Measurements from ENCODE around the gene NDUFAF5.

The NDUFAF5 gene

DNA sequence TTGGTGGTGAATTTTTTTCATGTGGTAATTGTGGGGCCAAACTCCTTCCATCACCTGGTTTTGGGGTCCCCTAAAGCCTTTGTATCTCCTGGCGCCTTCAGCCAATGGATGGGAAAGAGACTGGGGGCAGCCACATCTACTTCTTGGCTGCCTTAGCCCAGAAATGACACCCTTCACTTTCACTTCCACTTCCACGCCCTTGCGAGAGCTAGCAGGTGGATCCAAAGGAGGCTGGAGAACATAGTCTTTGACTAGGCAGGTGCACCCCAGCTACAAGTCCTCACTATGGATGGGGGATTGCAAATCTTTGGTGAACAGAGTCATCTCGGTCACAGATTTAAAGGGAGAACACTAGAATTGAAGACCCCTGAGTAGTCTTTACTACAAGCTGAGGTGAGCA is 70.8 kb downstream of the NDUFAF5 start:
- H3K9me3 ChIP-seq (ENCODE audit: control insufficient read depth, insufficient read depth, low read depth, low read length) = no peaks in the 10 kb centered on the region
- no peaks in the 10 kb centered on the region for H3K27me3 ChIP-seq (ENCODE audit: control insufficient read depth, insufficient read depth, low read length)
- H3K9ac ChIP-seq (ENCODE audit: low read length) = no peak overlapping the region
- H3K4me1 ChIP-seq (ENCODE audit: control insufficient read depth, insufficient read depth, low read length) = no peaks in the 10 kb centered on the region; the same call in 1 of the 2 replicates
- no peak overlapping the region for H3K4me3 ChIP-seq (ENCODE audit: low read depth, low read length)
- H3K36me3 ChIP-seq (ENCODE audit: control insufficient read depth, insufficient read depth, low read length) = no peaks in the 10 kb centered on the region
- H3K27ac ChIP-seq (ENCODE audit: low read depth, low read length) = no peak overlapping the region

DNA sequence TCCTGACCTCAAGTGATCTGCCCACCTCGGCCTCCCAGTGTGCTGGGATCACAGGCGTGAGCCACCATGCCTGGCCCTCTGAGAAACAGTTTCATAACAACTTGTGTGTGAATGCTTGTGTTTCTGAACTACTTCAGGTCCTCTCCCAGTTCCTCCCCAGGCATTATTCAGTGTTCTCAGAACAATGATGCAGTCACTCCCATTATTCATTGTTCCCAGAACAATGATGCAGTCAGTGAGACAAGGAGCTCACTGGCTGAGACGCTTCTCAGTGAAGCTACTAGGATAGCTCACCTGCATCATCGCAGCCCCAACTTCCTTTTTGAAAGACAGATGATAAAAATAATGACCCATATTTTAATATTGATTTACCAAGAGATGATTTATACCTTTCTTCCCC is 71.5 kb downstream of the NDUFAF5 start:
- H3K9ac ChIP-seq (ENCODE audit: low read length) = no peak overlapping the region
- no peak overlapping the region for H3K27ac ChIP-seq (ENCODE audit: low read depth, low read length)

DNA sequence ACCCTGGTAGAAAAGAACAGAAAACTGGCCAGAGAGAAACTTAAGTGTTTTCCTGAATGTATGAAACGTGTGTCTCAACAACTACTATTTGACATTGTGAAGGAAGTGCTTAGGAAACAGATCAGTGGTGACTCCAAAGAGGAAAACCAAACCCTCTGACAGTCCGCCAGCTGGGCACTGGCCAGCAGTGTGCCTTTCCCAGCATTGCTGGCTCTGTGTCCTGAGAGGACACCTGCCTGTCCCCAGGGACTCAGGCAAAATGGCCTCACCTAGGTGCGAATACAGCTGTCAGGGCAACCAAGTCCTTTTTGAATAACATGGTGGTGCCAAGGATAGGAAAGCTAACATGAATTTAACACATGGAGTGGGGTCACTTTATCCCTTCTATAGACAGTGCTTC is 72.5 kb downstream of the NDUFAF5 start:
- Histone ChIP-seq H3K4me1 (ENCODE audit: control insufficient read depth, insufficient read depth, low read length) (no peaks in the 10 kb centered on the region; the same call in 1 of the 2 replicates), H3K27ac (ENCODE audit: low read depth, low read length) (no peak overlapping the region), H3K36me3 (ENCODE audit: control insufficient read depth, insufficient read depth, low read length) (no peaks in the 10 kb centered on the region), H3K27me3 (ENCODE audit: control insufficient read depth, insufficient read depth, low read length) (no peaks in the 10 kb centered on the region), H3K9ac (ENCODE audit: low read length) (no peak overlapping the region), H3K4me3 (ENCODE audit: low read depth, low read length) (no peak overlapping the region), H3K9me3 (ENCODE audit: control insufficient read depth, insufficient read depth, low read depth, low read length) (no peaks in the 10 kb centered on the region)

More for the DNA sequence above, 71.5 kb downstream of the NDUFAF5 start:
- Histone ChIP-seq H3K36me3 (ENCODE audit: control insufficient read depth, insufficient read depth, low read length) (no peaks in the 10 kb centered on the region), H3K4me3 (ENCODE audit: low read depth, low read length) (no peak overlapping the region), H3K27me3 (ENCODE audit: control insufficient read depth, insufficient read depth, low read length) (no peaks in the 10 kb centered on the region), H3K9me3 (ENCODE audit: control insufficient read depth, insufficient read depth, low read depth, low read length) (no peaks in the 10 kb centered on the region), H3K4me1 (ENCODE audit: control insufficient read depth, insufficient read depth, low read length) (no peaks in the 10 kb centered on the region; the same call in 1 of the 2 replicates)

DNA sequence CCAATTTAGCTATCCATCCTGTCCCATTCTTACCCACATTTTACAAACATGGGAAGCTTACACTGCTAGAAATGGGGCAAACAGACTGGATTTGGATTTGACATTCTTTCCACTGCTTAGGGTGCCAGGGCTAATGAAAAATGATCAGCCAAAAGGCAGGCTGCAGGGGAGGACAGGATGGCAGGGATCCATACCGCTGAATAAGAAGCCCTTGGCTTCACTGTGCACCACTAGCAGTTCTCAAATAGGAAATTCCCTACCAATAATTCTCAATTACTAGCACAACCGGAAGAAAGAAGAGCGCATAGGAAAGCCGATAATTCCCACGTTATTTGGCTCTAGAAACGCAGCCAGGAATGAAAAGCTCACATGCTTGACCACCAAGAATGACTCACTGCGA is 73.1 kb downstream of the NDUFAF5 start:
- Histone ChIP-seq H3K27me3 (ENCODE audit: control insufficient read depth, insufficient read depth, low read length) (no peaks in the 10 kb centered on the region), H3K27ac (ENCODE audit: low read depth, low read length) (no peak overlapping the region), H3K9me3 (ENCODE audit: control insufficient read depth, insufficient read depth, low read depth, low read length) (no peaks in the 10 kb centered on the region), H3K36me3 (ENCODE audit: control insufficient read depth, insufficient read depth, low read length) (no peaks in the 10 kb centered on the region), H3K4me1 (ENCODE audit: control insufficient read depth, insufficient read depth, low read length) (no peaks in the 10 kb centered on the region; the same call in 1 of the 2 replicates), H3K4me3 (ENCODE audit: low read depth, low read length) (no peak overlapping the region), H3K9ac (ENCODE audit: low read length) (no peak overlapping the region)

DNA sequence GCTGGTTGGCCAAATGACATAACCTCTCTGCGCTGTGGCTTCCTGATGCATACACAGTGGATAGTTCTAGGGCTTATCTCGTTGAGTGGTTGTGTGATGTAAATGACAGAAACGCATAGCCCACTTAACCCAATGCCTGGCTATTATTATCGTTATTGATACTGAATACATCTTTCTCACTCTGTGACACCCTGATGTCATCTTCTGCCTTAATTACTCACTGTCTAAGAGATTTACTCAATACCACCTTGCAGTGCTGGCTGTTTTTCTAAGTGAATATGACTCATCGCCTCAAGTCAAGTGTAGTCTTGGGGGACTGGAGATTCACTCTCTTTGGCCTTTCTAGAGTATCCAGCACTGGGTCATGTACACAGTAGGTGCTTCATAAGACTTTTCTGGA is 73.6 kb downstream of the NDUFAF5 start:
- Histone ChIP-seq H3K9me3 (ENCODE audit: control insufficient read depth, insufficient read depth, low read depth, low read length) (no peaks in the 10 kb centered on the region), H3K4me1 (ENCODE audit: control insufficient read depth, insufficient read depth, low read length) (no peaks in the 10 kb centered on the region; the same call in 1 of the 2 replicates), H3K27me3 (ENCODE audit: control insufficient read depth, insufficient read depth, low read length) (no peaks in the 10 kb centered on the region), H3K9ac (ENCODE audit: low read length) (no peak overlapping the region), H3K4me3 (ENCODE audit: low read depth, low read length) (no peak overlapping the region), H3K36me3 (ENCODE audit: control insufficient read depth, insufficient read depth, low read length) (no peaks in the 10 kb centered on the region), H3K27ac (ENCODE audit: low read depth, low read length) (no peak overlapping the region)

DNA sequence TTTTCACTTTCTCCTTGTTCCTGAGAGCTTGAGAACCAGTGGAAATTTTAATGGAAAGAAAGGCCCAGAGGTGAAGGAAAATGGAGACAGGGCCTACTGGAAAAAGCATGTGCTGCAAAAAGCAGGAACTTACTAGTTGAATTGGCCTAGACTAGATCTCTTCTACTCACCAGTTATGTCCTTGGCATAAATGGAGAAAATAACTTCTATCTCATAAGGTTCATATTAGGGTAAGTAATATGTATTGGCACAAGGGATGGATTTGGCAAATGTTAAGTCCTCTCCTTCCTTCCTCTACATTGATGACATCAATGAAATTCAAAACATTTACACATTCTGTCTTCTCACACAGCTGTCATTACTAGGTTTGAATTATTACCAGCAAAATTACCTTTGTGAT is 74.0 kb downstream of the NDUFAF5 start:
- H3K27ac ChIP-seq (ENCODE audit: low read depth, low read length) = no peak overlapping the region
- no peaks in the 10 kb centered on the region for H3K9me3 ChIP-seq (ENCODE audit: control insufficient read depth, insufficient read depth, low read depth, low read length)
- H3K4me3 ChIP-seq (ENCODE audit: low read depth, low read length) = no peak overlapping the region
- no peaks in the 10 kb centered on the region for H3K36me3 ChIP-seq (ENCODE audit: control insufficient read depth, insufficient read depth, low read length)
- H3K4me1 ChIP-seq (ENCODE audit: control insufficient read depth, insufficient read depth, low read length) = no peaks in the 10 kb centered on the region; the same call in 1 of the 2 replicates
- no peak overlapping the region for H3K9ac ChIP-seq (ENCODE audit: low read length)
- H3K27me3 ChIP-seq (ENCODE audit: control insufficient read depth, insufficient read depth, low read length) = no peaks in the 10 kb centered on the region

DNA sequence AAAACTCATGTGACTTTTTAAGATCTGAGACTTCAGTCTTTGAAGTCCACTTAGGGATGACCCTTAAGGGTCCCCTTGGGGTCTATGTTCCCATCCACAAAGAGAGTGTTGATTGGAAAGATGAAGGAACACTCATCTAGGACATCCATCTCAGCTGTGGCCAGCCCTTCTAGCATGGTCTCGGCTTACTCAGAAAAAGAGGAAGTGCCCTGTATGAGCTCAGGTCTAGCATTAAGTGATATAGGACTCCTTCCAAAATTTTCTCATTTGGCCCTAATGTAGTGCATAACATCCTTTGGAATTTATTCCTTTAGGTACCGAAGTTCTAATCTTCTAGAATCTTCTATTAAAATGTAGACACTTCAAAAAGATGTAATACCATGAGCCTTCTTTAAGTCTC is 77.4 kb downstream of the NDUFAF5 start:
- Histone ChIP-seq H3K4me3 (ENCODE audit: low read depth, low read length) (no peak overlapping the region), H3K9ac (ENCODE audit: low read length) (no peak overlapping the region), H3K27me3 (ENCODE audit: control insufficient read depth, insufficient read depth, low read length) (no peaks in the 10 kb centered on the region), H3K4me1 (ENCODE audit: control insufficient read depth, insufficient read depth, low read length) (peaks cover 7% of the 10 kb centered on the region), H3K9me3 (ENCODE audit: control insufficient read depth, insufficient read depth, low read depth, low read length) (no peaks in the 10 kb centered on the region), H3K27ac (ENCODE audit: low read depth, low read length) (no peak overlapping the region), H3K36me3 (ENCODE audit: control insufficient read depth, insufficient read depth, low read length) (no peaks in the 10 kb centered on the region)

DNA sequence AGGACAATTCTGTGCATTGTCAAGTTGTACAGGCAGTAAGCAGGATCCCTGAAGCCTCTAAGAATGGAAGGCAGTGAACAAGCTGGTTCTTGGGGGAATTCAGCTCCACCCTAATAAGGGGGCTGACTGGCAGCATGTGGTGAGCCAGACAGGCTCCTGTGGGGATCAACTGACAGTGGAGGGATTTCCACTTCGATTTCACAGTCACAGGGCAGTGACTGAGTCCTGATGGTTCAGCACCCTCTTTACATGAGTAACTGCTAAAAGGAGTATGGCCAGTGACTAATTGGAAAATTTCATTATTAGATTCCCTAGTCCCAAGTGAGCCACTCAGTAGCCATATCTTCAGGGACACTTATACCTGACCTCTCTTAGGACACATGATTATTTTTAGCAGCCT is 78.4 kb downstream of the NDUFAF5 start:
- Histone ChIP-seq H3K4me1 (ENCODE audit: control insufficient read depth, insufficient read depth, low read length) (peaks cover 7% of the 10 kb centered on the region), H3K27me3 (ENCODE audit: control insufficient read depth, insufficient read depth, low read length) (no peaks in the 10 kb centered on the region), H3K4me3 (ENCODE audit: low read depth, low read length) (no peak overlapping the region), H3K9ac (ENCODE audit: low read length) (no peak overlapping the region), H3K36me3 (ENCODE audit: control insufficient read depth, insufficient read depth, low read length) (no peaks in the 10 kb centered on the region), H3K27ac (ENCODE audit: low read depth, low read length) (no peak overlapping the region), H3K9me3 (ENCODE audit: control insufficient read depth, insufficient read depth, low read depth, low read length) (no peaks in the 10 kb centered on the region)

DNA sequence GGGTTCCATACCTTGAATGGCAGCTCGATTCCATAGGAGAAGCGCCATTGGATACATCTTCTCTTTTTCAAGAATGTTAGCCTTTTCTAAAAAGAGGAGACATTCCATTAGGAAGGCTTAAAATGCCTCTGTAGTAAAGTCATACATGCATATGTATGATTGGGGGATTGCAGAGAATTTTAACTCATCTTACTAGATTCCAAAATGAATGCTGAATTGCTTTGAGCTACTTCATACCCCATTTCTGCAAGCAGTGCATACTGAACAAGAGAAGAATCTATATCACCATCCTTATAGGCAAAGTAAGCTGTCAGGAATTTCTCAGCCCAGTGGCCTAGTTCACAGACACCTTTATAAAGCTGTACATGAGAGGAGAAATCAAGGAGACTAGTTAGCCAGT is 80.3 kb downstream of the NDUFAF5 start:
- no peak overlapping the region for H3K4me3 ChIP-seq (ENCODE audit: low read depth, low read length)

DNA sequence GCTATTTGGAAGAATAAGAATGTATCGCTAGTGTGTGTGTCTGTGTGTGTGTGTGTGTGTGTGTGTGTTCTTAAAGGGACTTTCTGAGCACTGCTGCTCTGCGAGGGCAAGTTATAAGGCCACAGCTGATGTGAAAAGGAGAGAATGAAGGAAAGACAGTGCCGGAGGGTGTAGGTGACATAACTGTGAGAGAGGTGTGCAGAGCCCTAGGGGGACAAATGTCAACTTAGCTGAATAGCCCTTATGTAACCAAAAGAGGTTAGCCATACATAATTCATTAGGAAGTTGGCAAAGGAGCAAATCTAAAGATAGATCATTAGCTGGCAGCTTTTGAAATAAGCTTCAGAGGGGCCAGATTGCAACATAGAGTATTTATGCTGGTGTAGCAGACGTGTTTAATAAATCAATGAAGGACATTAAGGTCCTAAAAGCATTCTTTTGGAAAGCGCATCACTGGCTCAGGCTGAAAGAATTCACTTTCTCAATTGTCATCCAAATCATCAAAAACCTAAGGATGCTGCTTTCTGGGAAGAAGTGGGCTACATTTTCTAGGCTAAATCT is 81.0 kb downstream of the NDUFAF5 start:
- no peaks in the 10 kb centered on the region for H3K27me3 ChIP-seq (ENCODE audit: control insufficient read depth, insufficient read depth, low read length)
- H3K36me3 ChIP-seq (ENCODE audit: control insufficient read depth, insufficient read depth, low read length) = no peaks in the 10 kb centered on the region
- H3K4me1 ChIP-seq (ENCODE audit: control insufficient read depth, insufficient read depth, low read length) = peaks cover 7% of the 10 kb centered on the region
- H3K9ac ChIP-seq (ENCODE audit: low read length) = no peak overlapping the region
- no peak overlapping the region for H3K4me3 ChIP-seq (ENCODE audit: low read depth, low read length)
- no peak overlapping the region for H3K27ac ChIP-seq (ENCODE audit: low read depth, low read length)
- H3K9me3 ChIP-seq (ENCODE audit: control insufficient read depth, insufficient read depth, low read depth, low read length) = no peaks in the 10 kb centered on the region

More for the DNA sequence above, 80.3 kb downstream of the NDUFAF5 start:
- Histone ChIP-seq H3K9ac (ENCODE audit: low read length) (no peak overlapping the region), H3K27me3 (ENCODE audit: control insufficient read depth, insufficient read depth, low read length) (no peaks in the 10 kb centered on the region), H3K4me1 (ENCODE audit: control insufficient read depth, insufficient read depth, low read length) (peaks cover 7% of the 10 kb centered on the region), H3K36me3 (ENCODE audit: control insufficient read depth, insufficient read depth, low read length) (no peaks in the 10 kb centered on the region), H3K9me3 (ENCODE audit: control insufficient read depth, insufficient read depth, low read depth, low read length) (no peaks in the 10 kb centered on the region), H3K27ac (ENCODE audit: low read depth, low read length) (no peak overlapping the region)

DNA sequence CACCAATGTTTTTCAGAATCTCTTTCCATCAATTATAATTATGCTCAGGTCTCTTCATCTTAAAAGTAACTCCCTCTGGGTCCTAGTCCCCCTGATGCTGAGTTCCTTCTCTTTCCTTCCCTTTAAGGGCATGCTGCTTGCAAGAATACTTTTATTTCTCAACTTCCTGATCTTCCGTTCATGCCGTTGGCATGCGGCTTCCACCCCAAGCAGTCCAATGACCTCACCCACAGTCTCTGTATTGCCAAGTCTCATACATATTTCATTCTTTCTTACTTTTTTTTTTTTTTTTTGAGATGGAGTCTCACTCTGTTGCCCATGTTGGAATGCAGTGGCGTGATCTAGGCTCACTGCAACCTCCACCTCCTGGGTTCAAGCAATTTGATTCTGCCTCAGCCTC is 83.5 kb downstream of the NDUFAF5 start:
- no peaks in the 10 kb centered on the region for H3K27me3 ChIP-seq (ENCODE audit: control insufficient read depth, insufficient read depth, low read length)
- H3K4me1 ChIP-seq (ENCODE audit: control insufficient read depth, insufficient read depth, low read length) = peaks cover 7% of the 10 kb centered on the region
- no peak overlapping the region for H3K27ac ChIP-seq (ENCODE audit: low read depth, low read length)
- no peak overlapping the region for H3K4me3 ChIP-seq (ENCODE audit: low read depth, low read length)
- H3K9me3 ChIP-seq (ENCODE audit: control insufficient read depth, insufficient read depth, low read depth, low read length) = no peaks in the 10 kb centered on the region
- H3K9ac ChIP-seq (ENCODE audit: low read length) = no peak overlapping the region
- no peaks in the 10 kb centered on the region for H3K36me3 ChIP-seq (ENCODE audit: control insufficient read depth, insufficient read depth, low read length)
